Measurements from ENCODE around the gene ZNRF4. TPM values are rescaled to one million over a fixed set of nuclear protein-coding genes. Genes with fewer than 3 reads are reported as not detected.

Gene ZNRF4
- total and polyA plus RNA-seq, 2 of the 8 experiments (the other 6 are each of a cell fraction or from before 2014, with no cell fraction given): not detected

- Histone ChIP-seq H2BK5ac (ENCODE audit: low read depth, low read length) (no peak overlapping the region), H3K56ac (replicated peaks; ENCODE audit: insufficient read length, low read depth, low read length) (no peak overlapping the region), H4K8ac (ENCODE audit: extremely low read depth, insufficient read depth, low read length) (no peak overlapping the region), H4K5ac (ENCODE audit: insufficient read length, low read depth, low read length) (no peak overlapping the region), H3K4ac (replicated peaks; ENCODE audit: insufficient read length, low read depth, low read length) (no peak overlapping the region), H4K91ac (replicated peaks; ENCODE audit: insufficient read length, low read length) (no peak overlapping the region), H3K27ac (ENCODE audit: low read depth, low read length) (no peak overlapping the region), H3K9ac (replicated peaks in 1 of 4; ENCODE audit: extremely low read depth in 1 of 4, low read depth in 3 of 4, low read length in 3 of 4) (no peak overlapping the region), H4K20me1 (replicated peaks in 1 of 2; ENCODE audit: control insufficient read depth in 1 of 2, insufficient read depth in 2 of 2, low read length in 2 of 2) (no peaks in the 10 kb centered on the region), H3K14ac (ENCODE audit: insufficient read length) (no peak overlapping the region), H2BK20ac (ENCODE audit: low read length) (no peak overlapping the region), H3K4me3 (ENCODE audit: extremely low read depth in 1 of 4, insufficient read depth in 2 of 4, low read depth in 3 of 4, low read length in 4 of 4) (no peak overlapping the region), H3K23ac (ENCODE audit: insufficient read length) (no peak overlapping the region), H3K79me1 (ENCODE audit: low read depth, low read length) (no peaks in the 10 kb centered on the region), H3K23me2 (ENCODE audit: low read depth, low read length) (peaks cover 2% of the 10 kb centered on the region; the same call in 1 of the 2 replicates), H3K36me3 (ENCODE audit: control insufficient read depth in 2 of 4, insufficient read depth in 4 of 4, low read length in 3 of 4) (no peaks in the 10 kb centered on the region), H2AK5ac (ENCODE audit: low read depth, low read length) (no peak overlapping the region), H2BK12ac (ENCODE audit: low read depth, low read length) (no peak overlapping the region), H2BK120ac (replicated peaks; ENCODE audit: low read depth, low read length) (no peak overlapping the region), H3K4me2 (ENCODE audit: insufficient read depth in 1 of 2, low read depth in 2 of 2, low read length in 2 of 2) (no peak overlapping the region), H3K4me1 (replicated peaks in 1 of 4; ENCODE audit: control insufficient read depth in 3 of 4, insufficient read depth in 4 of 4, low read length in 3 of 4) (no peaks in the 10 kb centered on the region), H2BK15ac (ENCODE audit: low read length) (no peak overlapping the region), H3K18ac (ENCODE audit: extremely low read depth, low read length) (no peak overlapping the region), H2AFZ (ENCODE audit: low read length) (no peak overlapping the region), H3K27me3 (replicated peaks in 1 of 4; ENCODE audit: control insufficient read depth in 3 of 4, extremely low read depth in 1 of 4, insufficient read depth in 3 of 4, low read length in 3 of 4) (peaks cover 0 to 1% (median 0%) of the 10 kb centered on the region in 4 experiments; a peak in 3 of 7 replicates), H3K79me2 (ENCODE audit: control insufficient read depth in 1 of 2, insufficient read depth in 2 of 2, low read length in 2 of 2) (no peaks in the 10 kb centered on the region), H3K9me3 (ENCODE audit: insufficient read depth in 2 of 2, low read depth in 1 of 2, low read length in 1 of 2) (0 out of 4 replicates have a peak, but pooled peaks cover 2 to 3% of the 10 kb centered on the region in 2 experiments)
- ChIA-PET POLR2A (ENCODE audit: partially characterized antibody) (no interaction called here), CTCF (ENCODE audit: partially characterized antibody) (no interaction called here)
- FAIRE-seq: no peak
- TF ChIP-seq KDM5A (IDR thresholded peaks at IDR 0.05; ENCODE audit: low read length) (no peak), SP2 (IDR thresholded peaks at IDR 0.05; ENCODE audit: low read length) (no peak), PHF8 (conservative IDR thresholded peaks at IDR 0.05; ENCODE audit: low read depth, low read length) (no peak), NRF1 (IDR thresholded peaks at IDR 0.05; ENCODE audit: low read depth, low read length) (no peak), RAD21 (IDR thresholded peaks at IDR 0.05 in 1 of 2, conservative IDR thresholded peaks at IDR 0.05 in 1 of 2; ENCODE audit: low read depth in 2 of 2, low read length in 2 of 2) (no peak), EP300 (IDR thresholded peaks at IDR 0.05; ENCODE audit: borderline replicate concordance in 1 of 2, low read depth in 2 of 2, low read length in 2 of 2) (no peak), CREB1 (IDR thresholded peaks at IDR 0.05) (no peak), RNF2 (IDR thresholded peaks at IDR 0.05; ENCODE audit: borderline replicate concordance, low read depth, low read length, missing control alignments, poor library complexity, severe bottlenecking) (no peak)
- WGBS, 2 experiments (ENCODE audit: extremely low coverage in 1 of 2, insufficient coverage in 1 of 2, insufficient read length in 1 of 2, insufficient replicate concordance in 2 of 2, low coverage in 1 of 2, low lambda C conversion rate in 2 of 2, missing lambda C conversion rate in 1 of 2): 86% methylated on average over 10 of the region's 16 CpGs; no CpG with 5 or more reads in 1 of the 2 experiments
- no peak for DNase-seq (ENCODE audit: low read depth in 1 of 2, low spot score in 2 of 2)
Observed at GRCh38 chr19:5456841-5457200, 1.6 kb downstream of the ZNRF4 start.
